Posterior vena cava (tissue), 2 donors: ENCODE measurements around the gene CD47. TPM values are rescaled to one million over a fixed set of nuclear protein-coding genes. Genes with fewer than 3 reads are reported as not detected.

ENCODE experiments used
- DNase-seq: peaks from one replicate; pipeline ENCODE4 v3.0.0-alpha.2; 2020; ENCODE audit warnings: low spot score
- intact Hi-C, 2 donors: fragments of 100-400 bp; cut with DNase I; formaldehyde crosslinking; loops; one replicate each; pipeline versions ENCODE4 v1.14.1 to v1.14.2; 2022 to 2023
- total RNA-seq, 2 donors: library from RNA; stranded (reverse); fragmentation: NEBNext Ultra II Directional; extraction: Animal tissue kit (Norgen Biotek cat#: 25700); gene quantifications; one replicate each; pipeline ENCODE4 v1.2.1, GENCODE V29; 2021
- donor health status: DM: yes; HTN: yes; CAD: no.
- donor health status: DM: yes; HTN: yes; CAD: no.

The CD47 gene
- total RNA-seq, 2 donors from 2014 or later = 72.4 to 74.0 TPM

DNA sequence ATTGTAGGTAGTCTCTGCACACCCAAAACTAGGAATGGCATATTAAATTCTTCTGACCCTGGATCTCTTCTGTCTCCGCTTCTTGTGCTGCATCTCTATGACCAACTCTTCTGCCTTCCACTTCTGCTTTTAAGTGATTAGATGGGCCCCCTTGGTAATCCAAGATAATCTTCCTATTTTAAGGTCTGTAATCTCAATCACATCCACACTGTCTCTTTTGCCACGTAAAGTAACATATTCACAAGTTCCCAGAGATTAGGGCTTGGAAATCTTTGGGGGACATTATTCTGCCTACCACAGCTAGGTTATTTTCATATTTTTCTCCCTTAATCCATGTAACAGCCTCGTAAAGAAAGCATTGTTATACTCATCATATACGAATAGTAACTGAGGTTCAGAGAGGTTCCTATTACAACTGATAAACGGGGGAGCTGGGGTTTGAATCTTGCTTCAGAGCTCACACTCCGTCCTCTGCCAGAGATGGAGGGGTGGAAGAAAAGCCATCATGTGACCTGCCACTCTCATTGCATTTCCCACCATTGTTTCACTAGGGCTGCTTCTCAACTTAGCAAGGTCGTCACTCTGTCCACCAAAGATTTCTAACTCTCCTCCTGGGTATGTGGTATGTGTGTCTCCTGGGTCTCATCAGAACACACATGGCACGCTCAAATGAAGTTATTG is 6.6 kb upstream of the CD47 start:
- intact Hi-C loops = no loop called here
- DNase-seq = no peak

DNA sequence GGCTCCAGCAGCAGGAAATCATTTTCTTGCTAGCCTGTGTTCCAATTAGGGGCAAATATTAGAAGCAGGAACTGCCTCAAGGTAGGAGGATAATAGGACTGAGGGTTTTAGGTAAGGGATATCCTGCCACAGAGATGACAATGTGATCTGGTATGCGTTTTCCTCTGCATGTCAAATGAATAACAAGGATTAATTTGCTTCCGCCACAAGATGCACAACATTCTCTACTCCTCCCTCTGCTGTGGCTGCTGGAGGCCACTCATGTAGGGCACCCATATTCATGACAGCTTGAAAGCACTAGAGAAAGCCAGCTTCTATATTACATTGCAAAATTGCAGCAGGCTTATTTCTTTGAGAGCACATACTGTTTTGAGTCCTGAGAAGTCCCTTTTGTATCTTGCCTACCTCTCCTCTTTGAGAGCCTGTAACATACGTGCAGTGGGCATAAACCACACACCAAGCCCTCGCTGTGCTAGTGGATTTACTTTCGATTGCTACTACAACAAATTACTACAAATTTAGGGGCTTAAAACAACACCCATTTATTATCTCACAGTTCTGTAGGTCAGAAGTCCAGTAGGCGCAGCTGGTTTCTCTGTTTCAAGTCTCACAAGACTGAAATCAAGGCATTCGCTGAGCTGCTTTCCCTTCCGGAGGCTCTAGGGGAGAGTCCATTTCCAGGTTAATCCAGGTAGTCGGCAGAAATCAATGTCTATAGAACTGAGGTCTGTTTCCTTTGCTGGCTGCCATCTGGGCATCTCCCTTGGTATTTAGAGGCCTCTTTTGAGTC is 5.9 kb upstream of the CD47 start:
- intact Hi-C loops = no loop called here
- DNase-seq = no peak

DNA sequence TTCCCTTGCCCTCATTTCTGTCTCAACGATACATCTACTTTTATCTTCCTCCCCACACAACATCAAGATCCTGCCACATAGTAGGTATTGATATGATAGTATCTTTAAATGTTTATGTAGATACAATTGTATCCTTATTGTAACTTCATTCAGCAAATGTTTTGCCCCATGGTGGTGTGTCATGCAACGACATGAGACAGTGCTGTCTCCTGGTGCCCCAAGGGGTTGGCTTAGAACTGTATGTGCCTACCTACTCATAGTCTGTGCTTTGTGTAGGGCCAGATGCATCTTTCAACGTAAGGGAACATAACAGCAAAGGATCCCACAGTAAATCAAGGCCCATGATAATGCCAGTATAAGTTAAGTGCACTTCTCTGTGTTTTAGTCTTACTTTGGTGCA is 2.8 kb upstream of the CD47 start:
- no peak for DNase-seq
- intact Hi-C loops = no loop called here

DNA sequence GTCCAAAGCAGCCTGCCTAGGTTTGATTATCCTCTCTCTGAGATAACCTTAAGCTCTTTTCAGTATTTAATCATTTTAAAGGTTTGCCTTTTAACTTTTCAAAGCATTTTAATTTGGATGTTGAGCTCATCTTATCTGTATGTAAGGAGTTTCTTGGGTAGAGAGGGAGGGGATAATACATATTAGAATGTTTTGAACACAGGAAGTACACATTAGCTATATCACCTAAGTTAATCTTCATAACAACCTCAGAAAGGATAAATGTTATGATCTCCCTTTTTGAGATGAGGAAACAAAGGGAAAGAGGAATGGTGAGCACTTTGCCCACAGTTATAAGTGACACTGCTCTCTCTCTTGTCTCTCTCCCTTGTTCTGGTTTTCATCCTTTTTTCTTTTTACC is 2.2 kb upstream of the CD47 start:
- intact Hi-C loops = no loop called here
- DNase-seq = no peak

DNA sequence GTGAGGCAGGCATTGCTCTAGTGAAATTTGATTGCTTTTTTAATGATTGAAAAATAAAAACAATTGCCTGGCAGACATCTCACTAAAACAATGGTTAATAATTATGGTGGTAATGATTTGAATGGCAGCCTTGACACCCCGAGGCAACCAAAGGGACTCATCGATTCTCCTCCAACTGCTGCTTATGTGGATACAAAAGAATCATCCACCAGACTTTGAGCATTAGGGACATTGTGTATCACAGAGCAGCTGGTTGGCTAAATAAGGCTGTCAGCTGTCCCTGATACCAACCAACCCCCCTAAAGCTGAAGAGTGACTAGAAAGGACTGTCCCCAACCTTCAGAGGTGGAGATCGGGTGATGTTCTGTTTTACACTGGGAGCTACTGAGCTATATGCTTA is 1.7 kb upstream of the CD47 start:
- no peak for DNase-seq
- intact Hi-C loops = no loop called here

DNA sequence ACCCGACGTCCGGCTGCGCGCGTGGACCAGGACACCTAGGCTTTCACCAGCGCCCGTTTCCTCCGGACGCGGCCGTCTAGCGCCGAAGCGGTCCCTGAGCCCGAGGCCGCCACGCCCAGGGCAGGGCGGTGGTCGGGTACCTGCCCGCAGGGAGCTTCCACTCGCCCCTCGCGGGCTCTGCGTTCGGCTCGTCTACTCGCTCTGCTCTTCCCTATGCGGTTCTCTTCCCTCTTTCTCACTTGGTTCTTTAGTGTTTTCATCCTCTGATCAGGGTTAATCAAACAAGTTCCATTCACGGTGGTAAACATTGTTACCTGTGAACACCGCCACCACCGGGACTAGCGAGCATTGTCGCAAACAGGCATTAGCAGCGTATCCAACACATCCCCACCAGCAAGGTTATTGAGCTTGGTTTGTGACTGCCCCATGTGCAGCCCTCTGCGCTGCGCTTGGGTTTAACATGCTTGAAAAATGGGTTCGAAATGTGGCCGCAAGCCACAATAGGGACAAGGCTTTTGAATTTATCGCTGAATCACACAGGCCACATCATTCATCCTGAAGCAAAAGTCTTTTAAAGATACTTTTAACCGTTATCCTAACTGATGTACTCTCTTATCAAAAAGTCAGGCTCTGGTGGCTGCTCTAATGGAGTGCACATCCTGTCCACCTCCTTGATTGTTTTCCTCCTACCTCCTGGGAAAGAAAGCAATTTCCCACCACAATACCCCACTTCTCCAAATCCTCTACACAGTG is 843 bp upstream of the CD47 start:
- intact Hi-C loops = no loop called here
- DNase-seq = no peak

DNA sequence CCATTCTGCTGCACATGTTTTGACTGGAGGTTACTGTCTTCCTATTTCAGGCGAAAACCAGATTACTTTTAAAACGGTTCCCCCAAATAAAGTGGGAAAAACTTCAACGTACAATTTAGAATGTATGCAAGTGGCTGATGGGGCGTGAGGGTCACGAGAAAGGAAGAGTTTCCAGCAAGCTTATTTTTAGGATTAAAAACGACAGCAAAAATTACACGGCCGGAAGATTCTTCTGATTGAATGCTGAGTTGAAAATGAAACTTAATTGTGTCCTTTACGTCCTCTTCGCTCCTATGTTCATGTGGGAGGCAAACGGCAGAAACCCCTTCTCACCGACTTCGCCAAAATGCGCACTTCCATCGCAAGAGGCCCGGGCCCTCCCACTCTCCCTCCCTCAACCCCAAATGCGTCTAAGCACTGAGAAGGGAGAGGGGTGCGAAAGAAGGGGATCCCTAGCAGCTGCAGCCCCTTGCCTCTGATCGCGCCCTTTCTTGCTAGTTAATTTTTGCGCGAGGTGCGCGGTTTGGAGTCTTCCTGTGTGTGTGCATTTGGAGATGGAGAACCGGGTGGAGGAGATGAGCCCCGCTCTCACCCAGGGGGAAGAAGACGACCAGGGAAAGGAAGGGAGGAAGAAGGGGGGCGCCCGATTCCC is 656 bp downstream of the CD47 start:
- peak; percentile 72 for DNase-seq
- intact Hi-C loops = no loop called here

DNA sequence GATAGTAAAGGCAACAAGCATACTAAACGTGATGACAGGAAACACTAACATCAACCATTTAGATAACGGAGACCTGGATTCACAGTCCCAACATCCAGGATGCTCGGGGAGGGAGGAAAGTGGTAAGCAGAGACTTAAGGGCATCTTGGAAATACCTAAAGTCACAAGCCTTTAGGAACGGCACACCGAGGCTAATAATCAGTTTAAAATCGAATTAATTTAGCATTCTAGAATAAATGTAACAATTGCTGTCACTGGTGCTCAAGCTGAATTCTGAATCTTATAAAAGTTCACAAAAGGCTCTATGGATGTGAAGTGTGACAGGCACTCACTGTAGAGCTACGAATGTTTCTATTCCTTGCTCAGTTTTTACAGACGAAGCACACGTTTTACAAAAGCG is 1.3 kb downstream of the CD47 start:
- DNase-seq = no peak
- intact Hi-C loops = no loop called here

DNA sequence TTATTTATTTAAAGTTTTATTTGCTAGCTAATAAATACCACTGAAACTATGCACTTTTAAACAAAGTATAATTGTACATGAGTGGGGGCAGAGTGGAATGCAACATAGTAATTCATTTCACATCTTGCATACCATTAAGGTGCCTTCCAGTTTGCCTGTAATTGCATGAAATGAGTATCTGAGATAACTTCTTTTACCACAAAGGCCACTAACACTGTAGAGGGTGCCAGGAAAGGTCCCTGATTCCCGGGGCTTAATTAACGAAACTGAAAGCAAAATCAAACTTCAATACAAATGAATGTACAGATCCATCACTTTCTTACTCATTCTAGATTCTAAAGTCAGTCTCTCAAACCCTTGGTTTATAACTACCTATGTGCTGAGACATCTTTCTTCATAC is 2.1 kb downstream of the CD47 start:
- DNase-seq = no peak
- intact Hi-C loops = no loop called here

DNA sequence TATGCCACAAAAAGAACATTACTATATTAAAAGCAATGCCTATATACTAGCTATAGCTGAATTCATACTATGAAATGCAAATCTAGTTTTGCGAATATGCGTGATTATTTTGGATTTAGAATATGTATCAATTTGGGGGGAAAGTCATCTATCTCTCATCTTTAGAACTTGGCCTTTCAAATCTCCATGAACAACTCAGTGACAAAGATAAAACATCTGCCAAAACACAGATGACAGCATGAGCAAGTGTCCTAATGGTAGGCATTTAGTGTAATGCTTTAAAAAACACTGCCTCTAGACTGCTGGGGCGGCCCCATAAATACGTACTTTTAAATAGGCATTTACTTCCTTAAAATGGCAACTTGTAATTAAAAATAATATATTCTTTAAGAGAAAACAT is 2.7 kb downstream of the CD47 start:
- intact Hi-C loops = no loop called here

DNA sequence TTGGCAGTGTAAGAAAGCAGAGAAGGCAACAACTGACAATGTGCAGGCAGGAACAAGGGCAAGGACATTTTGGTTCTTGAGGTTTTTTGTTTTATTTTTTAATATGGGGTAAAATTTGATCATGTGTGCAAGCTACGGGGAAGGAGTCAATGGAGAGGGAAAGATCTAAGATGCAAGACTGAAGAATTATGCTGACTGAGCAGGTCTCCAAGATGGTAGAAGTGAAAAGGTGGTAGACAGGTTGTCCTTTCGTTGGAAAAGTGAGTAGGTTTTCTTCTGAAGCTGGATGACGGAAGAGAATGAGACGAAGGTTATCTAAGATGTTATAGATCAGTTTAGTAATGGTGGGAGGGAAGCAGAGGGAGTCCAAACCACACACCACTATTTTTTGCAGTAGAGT is 4.2 kb downstream of the CD47 start:
- no peak for DNase-seq
- intact Hi-C loops = no loop called here

More for the DNA sequence above, 2.7 kb downstream of the CD47 start:
- DNase-seq = no peak

DNA sequence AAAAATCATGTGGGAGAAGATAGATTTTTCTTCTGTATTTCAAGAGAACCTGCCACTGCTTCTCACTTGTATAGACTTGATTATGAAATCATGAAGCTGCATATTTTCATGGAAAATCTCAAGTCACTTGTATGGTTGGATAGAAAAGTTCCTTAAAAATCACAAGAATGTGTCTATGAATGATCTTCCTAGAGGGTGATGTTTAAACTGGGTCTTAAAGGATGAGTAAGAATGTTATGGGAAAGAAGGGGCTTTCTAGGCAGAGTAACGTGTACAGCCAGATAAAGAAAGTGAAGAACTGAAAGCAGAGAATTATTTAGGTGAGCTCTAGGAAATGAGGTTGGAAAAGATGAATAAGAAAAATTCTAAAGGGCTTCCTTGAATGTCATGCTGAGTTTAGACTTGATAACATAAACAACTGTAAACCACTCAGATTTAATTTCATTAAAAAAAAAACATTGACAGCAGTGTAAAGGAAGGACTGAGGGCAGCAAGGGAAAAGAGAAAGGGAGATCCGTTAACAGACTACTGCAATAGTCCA is 5.0 kb downstream of the CD47 start:
- intact Hi-C loops = no loop called here
- no peak for DNase-seq

DNA sequence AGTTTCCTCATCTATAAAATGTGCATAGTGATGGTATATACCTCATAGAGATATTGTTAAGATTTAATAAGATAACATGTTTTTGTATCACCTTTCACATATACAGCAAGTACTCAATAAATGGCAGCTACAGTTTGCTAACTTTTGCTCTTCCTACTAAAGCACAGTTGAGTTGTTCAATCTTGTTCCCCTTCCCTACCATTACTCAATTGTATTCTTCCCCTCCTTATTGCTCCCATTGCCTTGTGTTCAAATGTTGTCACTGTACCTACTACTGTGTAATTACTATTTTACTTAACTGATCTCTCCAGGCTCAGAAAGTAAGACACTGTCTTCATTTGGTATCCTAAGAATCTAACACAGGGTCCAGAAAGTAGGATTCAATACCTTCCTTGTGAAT is 5.5 kb downstream of the CD47 start:
- intact Hi-C loops = no loop called here
- DNase-seq = no peak

DNA sequence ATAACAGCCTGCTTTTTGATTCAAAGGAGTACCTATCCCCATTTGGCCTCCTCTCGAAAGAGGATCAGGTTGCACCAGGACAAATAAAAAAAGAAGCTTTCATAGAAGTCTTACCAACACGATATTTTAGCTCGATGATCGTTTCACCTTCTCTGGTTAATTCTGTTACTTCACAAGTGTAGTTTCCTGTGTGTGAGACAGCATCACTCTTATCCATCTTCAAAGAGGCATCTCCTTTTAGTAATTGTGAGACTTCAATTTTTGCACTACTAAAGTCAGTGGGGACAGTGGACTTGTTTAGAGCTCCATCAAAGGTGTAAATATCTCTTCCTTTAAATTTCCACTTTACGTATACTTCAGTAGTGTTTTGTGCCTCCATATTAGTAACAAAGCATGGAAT is 11.0 kb downstream of the CD47 start:
- intact Hi-C loops = loop anchor here in 1 of 2 donors (10.0 kb wide), 1 partner anchor 135 kb away; no protein-coding TSS in a partner anchor
- no peak for DNase-seq

DNA sequence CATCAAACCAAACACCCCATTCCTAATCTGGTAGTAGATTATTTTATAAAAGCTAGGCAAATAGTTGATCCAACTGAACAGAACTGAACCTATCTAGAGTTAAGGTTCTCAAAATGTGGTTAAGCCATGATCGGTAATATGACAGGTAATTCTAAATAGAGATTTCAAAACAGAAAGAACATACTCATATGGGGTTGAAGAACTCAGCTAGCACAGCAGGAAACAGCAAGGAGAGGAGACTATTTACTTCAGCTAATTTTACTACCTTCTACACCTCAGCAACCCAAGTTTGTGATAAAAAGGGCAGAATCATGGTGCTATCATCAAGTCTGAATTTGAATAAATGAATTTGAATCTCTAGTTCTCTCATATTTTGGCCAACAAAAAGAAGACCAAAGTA is 11.8 kb downstream of the CD47 start:
- no peak for DNase-seq
- intact Hi-C loops = loop anchor here in 1 of 2 donors (10.0 kb wide), 1 partner anchor 134 kb away; no protein-coding TSS in a partner anchor

DNA sequence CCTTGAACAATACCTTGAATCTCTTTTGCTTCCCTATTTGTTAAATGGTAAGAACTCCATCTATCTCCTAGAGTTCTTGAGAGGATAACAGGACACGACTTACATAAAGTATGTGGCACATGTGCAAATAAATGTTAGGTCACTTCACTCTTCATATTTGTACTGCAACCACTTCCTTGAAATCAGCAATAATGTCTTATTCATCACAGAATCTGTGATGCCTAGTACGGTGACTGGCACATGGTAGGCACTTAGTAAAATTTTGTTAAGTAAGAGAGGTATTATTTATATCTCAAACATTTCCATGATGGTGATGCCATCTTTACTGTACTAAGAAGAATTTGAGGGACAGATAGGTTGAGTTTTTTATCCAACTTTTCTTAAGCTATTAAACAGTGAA is 14.3 kb downstream of the CD47 start:
- intact Hi-C loops = loop anchor here in 1 of 2 donors (10.0 kb wide), 1 partner anchor 132 kb away; no protein-coding TSS in a partner anchor
- DNase-seq = no peak

DNA sequence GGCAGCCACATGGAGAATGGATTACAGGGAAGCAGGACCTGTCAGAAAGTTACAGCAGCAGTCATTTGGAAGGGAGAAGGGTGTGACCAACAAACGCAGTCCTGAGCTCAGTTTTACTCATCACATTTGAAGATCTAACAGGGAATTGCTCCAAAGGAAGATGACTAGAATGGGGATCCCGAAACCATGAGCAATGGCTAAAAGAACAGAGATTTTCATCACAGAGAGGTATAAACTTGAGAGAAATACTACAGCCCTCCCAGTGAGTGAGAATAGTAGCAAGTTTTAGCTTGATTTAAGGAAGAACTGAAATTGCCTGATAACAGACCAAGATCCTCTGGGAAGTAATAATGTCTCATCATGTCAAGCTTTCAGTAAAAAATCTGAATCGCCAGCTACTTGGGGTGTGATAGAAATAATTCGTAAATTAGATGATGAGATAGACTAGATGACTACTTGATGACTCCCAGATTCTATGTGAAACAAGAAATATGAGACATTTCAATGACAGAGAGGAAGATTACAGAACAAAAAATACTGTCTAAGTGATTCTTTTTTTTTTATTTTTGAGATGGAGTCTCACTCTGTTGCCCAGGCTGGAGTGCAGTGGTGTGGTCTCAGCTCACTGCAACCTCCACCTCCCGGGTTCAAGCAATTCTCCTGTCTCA is 16.9 kb downstream of the CD47 start:
- intact Hi-C loops = loop anchor here in 1 of 2 donors (10.0 kb wide), 1 partner anchor 129 kb away; no protein-coding TSS in a partner anchor

DNA sequence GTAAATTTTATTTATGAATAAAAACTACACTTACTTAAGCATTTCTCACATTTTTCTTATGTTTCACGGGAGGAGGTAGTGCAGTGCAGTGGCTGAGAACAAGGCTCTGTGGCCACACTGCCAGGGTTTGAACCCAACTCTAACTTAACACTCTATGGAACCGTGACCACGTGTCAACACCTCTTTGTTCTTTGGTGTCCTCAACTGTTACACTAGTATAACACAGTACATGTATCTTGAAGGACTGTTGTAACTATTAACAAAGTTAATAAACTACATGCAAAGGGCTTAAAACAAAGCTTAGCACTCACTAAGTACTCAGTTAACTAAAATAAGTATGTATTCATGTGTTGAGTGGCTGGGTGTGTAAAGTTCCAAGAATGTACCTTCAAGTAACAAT is 19.5 kb downstream of the CD47 start:
- intact Hi-C loops = loop anchor here in 1 of 2 donors (10.0 kb wide), 1 partner anchor 127 kb away; no protein-coding TSS in a partner anchor
- DNase-seq = no peak

More for the DNA sequence above, 16.9 kb downstream of the CD47 start:
- DNase-seq = no peak

DNA sequence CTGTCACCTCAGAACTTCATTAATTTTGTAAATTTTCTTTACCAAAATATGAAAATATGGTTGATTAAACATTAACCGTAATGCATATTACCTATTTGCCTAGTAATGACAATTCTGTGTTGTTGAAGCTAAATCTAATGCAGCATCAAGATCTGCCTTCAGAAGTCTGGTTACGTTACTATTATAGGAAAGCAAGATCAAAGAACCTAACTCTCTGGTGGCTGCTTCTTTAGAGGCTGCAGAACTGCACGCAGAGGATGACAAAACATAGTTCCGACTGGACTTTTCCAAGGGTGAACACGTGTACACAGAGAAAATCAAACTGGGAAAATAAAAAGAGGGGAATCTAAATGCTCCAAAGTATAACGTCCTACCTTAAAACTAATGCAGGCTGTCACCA is 20.5 kb downstream of the CD47 start:
- no peak for DNase-seq
- intact Hi-C loops = loop anchor here in 1 of 2 donors (10.0 kb wide), 1 partner anchor 126 kb away; no protein-coding TSS in a partner anchor
